Measurements from ENCODE around the gene KCNK1. TPM values are rescaled to one million over a fixed set of nuclear protein-coding genes. Genes with fewer than 3 reads are reported as not detected.
"Not testable (repeated sequence)": the region's sequence is repeated elsewhere in the genome, so short reads cannot be mapped to it uniquely, and the experiment has no call there.

The KCNK1 gene
- total RNA-seq, 1 donor from 2014 or later, result 29.7 TPM

DNA sequence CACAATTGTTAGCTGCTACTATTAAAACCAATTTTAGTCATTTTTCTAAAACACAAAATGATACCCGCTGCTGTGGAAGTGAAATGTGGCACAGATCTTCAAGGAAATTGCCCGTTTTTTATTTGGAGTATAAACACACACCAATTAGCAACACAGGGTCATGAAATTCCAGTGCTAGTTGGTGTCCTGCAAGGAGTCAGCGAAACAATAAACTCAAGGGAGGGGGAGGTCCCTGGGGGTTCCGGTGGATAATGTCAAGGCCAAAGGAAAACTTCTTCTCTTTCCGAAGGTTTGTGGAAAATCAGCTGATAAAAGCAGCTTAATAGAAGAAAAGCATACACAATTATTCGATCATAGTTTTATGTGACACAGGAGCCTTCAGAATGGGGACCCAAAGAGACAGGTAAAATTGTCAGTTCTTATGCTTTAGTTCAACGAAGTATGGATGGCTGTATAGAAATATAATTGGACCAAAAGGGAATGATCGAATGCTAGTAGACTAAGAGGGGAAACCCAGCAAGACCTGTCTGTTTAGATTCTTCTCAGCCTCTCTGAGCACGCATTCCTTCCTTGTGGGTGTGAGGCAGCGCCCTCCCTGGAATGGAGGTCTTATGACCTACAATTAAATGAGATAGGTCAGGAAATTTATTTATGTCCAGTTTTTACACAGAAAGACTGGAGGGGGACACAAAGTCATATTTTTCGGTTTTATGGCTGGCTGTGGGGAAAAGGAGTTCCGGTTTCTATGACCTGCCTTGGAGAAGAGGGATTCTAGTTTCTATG lies 65.9 kb downstream of the KCNK1 start:
- no peak for DNase-seq
- no peak for ATAC-seq
- intact Hi-C loops (cut with micrococcal nuclease), result no loop called here

DNA sequence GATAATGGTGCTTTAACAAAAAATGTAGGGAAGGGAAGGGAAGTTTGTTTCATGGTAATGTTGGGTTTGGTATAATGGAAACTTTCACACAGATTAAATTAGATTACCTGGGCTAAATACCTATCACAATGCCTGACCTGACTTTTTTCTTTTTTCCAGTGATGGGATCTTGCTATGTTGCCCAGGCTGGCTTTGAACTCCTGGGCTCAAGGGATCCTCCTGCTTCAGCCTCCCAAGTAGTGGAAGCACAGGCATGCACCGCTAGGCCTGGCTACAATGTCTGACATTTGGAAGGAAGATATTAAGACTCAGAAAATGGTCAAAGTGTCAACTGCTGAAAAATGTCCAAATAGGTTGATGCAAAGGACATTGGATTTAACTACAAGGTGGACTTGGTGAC lies 67.4 kb downstream of the KCNK1 start:
- intact Hi-C loops (cut with micrococcal nuclease), result no loop called here
- DNase-seq (no peak), ATAC-seq (no peak)

DNA sequence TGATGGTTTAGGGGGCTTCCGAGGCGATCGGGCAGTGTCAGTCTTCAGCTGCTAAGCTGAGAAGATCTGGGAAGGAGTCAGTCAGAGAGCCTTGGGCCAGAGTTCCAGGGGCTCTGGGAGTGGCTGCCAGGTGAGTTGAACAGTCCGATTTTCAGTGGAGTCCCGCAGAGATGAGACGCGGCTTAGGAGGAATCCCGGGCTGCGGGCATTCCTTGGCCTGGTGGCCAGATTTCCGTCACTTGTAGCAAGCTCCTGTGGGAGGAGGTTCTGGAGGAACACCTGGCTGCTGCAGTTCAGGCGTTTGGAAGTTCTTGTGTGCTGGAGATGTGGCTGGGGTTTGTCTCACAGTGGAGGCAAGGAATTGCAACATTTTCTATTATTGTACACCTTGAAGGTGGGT lies 72.7 kb downstream of the KCNK1 start:
- intact Hi-C loops (cut with micrococcal nuclease); DNase-seq; ATAC-seq: not testable (repeated sequence)

DNA sequence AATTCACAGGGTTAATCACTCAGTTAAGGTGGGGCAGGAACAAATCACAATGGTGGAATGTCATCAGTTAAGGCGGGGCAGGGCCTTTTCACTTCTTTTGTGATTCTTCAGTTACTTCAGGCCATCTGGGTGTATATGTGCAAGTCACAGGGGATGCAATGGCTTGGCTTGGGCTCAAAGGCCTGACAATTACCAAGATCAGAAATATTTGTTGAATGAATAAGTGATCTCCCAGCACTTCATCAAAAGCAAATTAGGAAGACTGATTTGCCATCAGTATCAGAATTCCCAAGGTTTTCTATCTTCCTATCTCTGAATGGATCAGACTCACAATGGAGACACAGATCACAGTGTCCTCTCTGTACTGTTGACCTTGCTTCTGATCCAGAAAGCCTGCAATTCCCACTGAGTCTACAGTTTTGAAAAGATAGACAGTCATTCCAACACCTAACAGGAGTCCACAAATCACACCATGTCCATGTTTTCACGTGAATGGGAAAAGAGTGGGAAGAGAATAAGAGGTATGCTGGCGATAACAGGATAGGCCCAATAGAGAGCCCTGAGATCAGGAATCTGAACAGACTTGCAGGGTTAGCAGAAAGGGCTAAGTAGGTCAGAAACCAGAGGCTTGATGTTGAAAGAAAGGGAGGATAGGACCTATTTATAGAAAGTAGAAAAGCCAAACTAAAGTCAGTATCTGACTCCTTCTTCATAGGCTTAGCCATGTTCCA lies 75.3 kb downstream of the KCNK1 start:
- intact Hi-C loops (cut with micrococcal nuclease), result no loop called here
- DNase-seq, result no peak
- no peak for ATAC-seq

DNA sequence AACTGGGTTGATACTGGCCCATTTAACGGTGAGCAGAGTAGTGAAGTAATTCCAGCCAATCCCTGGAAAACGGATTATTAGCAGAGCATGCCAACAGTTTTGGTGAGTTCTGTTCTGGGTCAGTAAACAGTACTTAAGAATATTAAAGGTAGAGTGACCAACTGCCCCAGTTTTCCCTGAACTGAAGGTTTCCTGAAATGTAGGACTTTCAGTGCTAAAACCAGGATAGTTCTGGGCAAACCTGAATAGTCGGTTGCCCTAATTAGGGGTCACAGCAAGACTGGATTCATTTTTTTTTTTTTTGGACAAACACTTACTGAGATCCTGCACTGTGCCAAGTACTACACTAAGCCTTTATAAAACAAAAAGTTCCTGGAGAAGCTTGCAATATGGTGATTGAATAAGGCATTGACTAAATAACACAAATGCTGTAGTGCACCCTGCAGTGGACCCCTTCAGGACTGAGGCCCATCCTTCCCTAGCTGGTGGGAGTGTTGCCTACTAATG lies 75.9 kb downstream of the KCNK1 start:
- intact Hi-C loops (cut with micrococcal nuclease), result no loop called here
- ATAC-seq (no peak), DNase-seq (no peak)

DNA sequence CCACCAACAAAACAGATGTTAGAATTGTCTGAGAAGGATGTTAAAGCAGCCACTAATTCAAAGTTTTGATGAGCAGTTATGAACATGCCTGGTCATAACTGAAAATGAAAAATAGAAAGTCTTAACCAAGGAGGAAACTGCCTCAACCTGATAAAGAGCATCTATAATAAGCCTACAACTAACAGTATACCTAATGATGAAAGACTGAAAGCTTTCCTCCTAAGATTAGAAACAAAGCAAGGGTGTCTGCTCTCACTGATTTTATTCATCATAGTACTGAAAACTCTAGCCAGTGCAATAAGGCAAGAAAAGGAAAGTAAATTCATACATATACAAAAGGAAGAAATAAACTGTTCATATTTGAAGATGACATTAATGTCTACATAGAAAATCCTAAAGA lies 82.0 kb downstream of the KCNK1 start:
- DNase-seq (no peak), ATAC-seq (no peak)
- intact Hi-C loops (cut with micrococcal nuclease), result no loop called here

DNA sequence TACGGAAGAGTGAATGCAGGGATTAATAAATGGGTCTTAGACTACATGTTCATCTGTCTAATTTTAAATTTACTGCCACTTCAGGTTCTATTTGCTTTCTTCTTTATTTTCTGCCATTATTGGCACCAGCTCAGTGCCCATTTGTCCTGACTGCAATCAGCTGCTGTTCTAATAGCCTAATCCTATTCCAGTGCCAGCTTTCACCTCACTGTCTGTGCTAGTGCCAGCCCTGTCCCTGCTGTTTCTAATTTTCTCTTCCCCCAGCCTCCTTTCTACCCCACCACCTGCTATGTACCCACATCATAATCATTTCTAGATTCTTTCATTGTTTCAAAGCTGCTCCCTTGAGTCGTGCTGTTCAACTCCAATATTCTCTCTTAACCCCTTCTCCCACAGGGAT lies 86.4 kb downstream of the KCNK1 start:
- ATAC-seq, result peak; percentile 88
- intact Hi-C loops (cut with micrococcal nuclease), result no loop called here
- DNase-seq, result no peak

DNA sequence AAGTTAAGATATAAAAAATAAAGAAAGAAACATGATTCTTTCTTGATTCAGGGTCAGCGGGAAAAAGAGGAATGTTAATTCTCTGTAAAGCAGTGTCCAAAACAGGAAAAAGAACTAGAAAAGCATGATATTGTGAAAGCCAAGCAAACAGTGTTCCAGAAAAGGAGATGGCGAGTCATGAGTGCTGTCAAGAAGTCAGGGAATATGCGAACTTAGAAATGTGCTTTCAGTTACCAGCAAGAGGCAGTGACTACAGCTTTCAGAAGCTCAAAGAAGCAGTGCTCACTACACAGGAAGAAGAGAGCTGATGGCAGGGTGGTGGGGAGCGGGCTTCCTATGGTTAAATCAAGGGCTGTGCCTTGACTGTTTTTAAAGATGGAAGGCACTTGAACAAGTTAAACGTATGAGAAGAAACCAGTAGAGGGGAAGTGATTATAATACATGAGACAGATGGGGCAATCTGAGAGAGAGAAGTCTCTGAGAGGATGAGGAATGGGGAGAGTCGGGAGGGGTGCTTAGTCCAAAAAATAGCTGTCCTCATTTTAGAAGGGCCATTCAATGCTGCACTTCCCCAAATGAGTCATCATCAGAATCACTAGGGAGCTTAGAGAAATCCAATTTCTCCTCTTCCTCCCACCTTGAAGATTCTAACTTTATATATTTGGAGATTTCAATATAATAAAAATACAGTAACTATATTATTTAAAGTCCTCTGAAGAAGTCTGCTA lies 90.4 kb downstream of the KCNK1 start:
- ATAC-seq (no peak), DNase-seq (no peak)
- intact Hi-C loops (cut with micrococcal nuclease), result no loop called here

DNA sequence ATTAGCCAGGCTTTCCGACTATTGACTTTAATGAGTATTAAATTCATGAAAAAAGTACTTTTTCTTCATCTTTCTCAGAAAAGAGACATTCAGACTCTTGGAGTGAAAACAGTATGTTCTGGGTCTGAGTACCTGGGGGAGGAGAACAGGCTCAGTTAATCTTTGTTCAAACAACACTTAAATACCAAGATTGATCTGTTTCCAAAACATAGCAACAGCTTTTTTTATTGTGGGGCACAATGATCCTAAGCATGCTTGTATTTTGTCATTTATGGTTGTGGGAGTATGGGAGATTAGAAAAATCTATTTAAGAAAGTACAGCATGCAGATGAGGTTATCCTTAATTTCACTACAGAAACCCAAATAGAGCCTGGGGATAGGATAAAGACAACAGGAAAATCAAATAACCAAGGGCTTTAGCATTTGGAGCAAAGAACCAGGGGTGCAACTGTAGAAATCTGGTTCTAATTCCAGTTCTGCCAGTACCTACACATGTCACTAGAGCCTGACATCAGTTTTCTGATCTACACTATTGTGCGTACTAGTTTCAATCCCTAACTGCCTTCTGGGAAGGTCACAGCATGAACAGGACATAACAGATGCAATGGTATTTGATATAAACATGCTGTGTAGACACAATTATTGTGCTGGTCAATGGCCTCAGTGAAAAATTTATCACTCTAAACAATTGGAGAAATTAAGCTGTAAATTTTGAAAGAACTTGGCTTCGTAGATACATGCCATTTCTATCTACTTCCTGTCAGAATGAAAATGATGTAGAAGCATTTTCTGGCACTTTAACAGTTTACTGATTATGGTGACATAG lies 91.2 kb downstream of the KCNK1 start:
- ATAC-seq (no peak), DNase-seq (no peak)
- intact Hi-C loops (cut with micrococcal nuclease), result no loop called here

DNA sequence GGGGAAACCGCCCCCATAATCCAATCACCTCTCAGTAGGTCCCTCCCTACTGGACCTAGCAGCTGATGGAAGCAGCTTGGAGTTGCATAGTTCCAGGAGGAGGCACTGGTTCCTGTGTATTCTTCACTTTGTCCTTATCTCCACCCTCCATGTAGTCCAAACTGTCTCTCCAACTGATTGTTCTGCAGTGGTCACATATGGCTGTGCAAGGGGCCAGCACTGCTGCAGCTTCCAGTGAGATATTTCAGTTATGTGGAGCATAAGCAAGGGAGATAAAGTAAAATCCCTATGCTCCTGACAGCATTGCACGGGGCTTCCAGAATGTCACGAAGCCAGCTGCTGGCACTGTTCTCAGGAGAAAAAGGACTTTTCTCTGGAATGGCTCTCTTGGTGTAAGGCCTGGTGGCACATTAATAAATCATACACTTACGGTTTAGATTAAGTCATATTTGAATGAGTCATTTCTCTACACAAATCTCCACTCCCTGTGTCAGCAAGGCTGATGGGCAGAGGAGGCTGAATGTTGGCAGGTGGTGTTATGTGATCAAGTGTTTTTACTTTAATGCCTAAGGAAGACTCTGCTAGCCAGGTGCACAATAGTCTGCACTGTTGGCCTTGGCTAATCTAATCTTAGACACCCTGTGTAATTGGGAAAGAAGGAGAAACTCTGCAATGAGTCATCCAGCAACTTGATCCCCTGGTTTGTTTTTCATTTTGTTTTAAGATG lies 93.4 kb downstream of the KCNK1 start:
- DNase-seq (no peak), ATAC-seq (peak; percentile 52)
- intact Hi-C loops (cut with micrococcal nuclease), result no loop called here

DNA sequence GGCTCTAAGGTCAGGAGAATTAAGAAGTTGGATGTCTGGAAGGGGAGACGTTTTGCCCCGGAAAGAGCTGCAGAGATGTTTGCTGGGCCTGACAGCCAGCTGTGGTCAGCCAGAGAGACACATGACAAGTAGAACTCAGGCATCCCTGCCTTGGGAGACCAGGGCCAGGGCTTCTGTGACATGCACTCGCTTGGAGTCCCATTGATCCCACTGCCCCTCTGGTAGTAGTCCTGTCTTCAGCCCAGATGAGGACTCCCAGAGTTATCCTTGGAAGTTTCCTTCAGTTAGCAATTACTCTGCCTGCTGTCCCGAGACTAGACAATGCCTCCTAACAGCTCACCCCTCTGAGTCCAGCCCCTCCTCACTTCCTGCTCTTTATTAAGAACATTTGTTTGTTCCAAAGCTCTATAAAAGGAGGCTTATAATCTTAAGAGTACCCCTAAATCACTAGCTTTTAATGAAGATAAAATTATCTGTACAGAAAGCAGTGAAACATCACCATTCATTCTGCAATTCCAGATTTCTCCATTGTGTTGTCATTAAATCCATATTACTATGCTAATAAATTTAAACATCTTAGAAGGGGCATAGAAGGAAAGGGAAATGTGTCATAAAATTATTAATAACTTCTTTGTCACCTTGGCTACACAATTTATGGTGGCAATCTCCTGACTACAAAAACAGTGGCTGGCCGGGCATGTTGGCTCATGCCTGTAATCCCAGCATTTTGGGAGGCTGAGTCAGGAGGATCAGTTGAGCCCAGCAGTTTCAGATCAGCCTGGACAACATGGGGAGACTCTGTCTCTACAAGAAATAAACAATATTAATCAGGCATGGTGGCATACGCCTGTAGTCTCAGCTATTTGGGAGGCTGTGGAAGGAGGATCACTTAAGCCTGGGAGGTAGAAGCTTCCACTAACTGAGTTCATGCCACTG lies 94.2 kb downstream of the KCNK1 start:
- ATAC-seq, result peak; percentile 15
- intact Hi-C loops (cut with micrococcal nuclease), result no loop called here
- DNase-seq, result no peak

DNA sequence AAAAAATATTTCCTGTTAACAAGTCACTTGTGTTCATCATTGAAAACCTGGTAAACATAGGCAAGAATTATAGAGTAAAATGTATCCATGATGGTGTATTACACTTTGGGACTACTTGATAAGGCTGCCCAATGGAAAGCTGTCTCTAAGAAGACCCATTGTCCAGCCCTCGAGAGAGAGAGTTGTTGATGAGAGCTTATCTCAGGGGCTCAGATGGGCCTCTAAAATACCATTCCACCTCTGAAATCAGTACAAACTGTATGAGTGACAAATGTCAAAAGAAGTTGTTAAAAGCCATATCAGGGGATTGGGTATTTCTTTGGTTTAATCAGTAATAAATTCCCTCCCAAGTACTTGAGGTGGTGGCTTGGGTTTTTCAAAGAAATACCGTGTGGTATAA lies 96.1 kb downstream of the KCNK1 start:
- DNase-seq (no peak), ATAC-seq (no peak)
- intact Hi-C loops (cut with micrococcal nuclease), result no loop called here

DNA sequence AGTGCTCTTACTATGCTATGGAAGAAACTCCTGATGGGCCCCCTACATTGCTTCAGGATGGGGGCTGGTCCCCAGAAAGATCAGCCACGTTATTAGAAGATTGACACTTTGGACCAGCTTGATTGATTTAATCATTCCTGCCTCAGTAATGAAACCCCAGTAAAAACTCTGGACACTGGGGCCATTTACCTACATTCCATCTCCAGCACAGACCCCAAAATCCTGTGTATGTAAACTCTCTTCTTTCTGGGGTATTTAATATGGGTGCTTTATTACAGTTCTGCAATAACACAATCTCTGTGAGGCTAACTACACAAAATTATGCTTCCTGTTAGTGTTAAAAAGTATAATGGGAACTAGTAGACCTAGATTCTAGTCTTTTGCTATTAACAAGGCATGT lies 96.6 kb downstream of the KCNK1 start:
- DNase-seq (no peak), ATAC-seq (no peak)
- intact Hi-C loops (cut with micrococcal nuclease), result no loop called here

DNA sequence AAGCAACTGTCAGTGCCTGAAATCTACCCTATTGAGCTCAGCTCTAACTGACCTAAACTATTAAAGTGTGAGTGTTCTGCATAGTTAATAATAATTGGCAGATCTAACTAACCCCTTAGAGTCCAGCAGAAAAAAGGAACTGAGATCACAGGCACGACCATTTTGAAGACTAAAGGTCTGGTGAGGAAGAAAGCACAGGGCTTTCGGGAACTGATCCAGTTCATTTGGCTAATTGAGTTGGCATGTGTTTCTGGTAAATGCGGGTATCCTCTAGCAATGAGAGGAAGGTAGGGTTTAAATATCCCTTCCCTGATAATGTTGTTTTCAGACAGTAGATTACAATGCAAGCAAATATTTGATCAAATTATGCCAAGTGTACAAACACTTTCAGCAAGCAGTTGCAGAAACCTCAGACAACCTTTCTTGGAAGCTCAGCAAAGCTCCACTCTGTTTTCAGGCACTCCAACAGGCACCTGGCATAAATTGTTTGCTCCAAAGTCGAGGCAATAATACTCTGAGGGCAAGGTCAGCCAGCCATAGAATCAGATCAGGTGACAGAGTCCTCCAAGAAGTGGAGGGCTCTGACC lies 100.8 kb downstream of the KCNK1 start:
- no peak for DNase-seq
- ATAC-seq, result no peak
- intact Hi-C loops (cut with micrococcal nuclease), result no loop called here

DNA sequence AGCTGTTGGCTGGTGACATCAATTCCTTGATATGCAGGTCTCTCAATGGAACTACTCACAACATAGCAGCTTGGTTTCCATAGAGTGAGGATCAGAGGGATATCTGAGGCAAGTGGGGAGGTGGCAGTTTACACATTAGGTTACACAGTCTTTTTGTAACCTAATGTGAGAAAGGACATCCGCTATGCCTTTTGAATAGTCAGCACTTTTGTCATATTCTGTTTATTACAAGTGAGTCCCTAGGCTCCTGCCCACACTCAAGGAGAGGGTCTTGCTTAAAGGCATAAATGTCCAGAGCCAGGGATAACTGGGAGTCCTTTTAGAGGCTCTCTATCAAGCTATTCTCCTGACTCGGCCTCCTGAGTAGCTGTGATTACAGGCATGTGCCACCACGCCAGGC lies 104.2 kb downstream of the KCNK1 start:
- no peak for DNase-seq
- intact Hi-C loops (cut with micrococcal nuclease), result no loop called here

DNA sequence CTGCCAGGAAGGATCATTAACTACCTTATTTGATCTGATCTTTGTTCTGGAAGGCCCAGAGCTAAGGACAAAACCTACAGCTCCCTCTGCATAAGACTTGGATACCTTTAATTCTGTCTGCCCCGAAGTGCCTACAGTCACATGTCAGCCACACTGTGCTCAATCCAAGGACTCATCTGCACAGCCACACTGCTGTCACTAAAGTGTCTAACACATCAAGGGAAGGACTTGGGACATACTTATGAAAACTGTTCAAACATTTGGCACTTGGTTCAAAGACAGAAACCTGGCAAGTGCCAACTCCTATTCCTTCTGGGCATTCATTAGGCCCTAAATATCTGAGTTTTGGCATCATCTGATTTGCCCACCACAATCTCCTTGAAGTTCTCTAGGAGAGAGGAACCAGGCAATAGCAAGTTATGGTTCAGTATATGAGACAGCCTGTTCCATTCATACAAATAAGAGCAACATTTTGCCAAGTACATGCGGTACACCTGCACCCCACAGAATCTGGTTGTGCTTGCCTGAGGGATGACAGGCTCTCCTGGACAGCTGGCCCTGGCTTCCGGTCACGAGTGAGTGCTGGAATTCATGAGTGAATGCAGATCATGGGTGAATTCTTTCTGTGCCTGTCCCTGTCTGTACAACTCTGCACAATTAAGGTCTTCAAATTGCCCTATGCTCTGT lies 105.9 kb downstream of the KCNK1 start:
- ATAC-seq (peak; percentile 64), DNase-seq (peak; percentile 61)
- intact Hi-C loops (cut with micrococcal nuclease), result no loop called here

More for the DNA sequence above, 104.2 kb downstream of the KCNK1 start:
- no peak for ATAC-seq

Measured in left ventricle myocardium superior (tissue), 1 donor.